Measurements from ENCODE around the gene SLITRK2.

Gene SLITRK2

DNA sequence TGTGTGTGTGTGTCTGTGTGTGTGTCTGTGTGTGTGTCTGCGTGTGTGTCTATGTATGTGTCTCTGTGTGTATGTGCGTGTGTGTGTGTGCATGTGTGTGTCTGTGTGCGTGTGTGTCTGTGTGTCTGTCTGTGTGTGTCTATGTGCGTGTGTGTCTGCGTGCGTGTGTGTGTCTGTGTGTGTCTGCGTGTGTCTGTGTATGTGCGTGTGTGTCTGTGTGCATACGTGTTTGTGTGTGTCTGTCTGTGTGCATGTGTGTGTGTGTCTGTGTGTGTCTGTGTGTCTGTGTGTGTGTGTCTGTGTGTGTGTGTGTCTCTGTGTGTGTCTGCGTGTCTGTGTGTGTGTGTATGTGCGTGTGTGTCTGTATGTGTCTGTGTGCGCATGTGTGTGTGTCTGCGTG is 35.6 kb downstream of the SLITRK2 start:
- no peak for DNase-seq

DNA sequence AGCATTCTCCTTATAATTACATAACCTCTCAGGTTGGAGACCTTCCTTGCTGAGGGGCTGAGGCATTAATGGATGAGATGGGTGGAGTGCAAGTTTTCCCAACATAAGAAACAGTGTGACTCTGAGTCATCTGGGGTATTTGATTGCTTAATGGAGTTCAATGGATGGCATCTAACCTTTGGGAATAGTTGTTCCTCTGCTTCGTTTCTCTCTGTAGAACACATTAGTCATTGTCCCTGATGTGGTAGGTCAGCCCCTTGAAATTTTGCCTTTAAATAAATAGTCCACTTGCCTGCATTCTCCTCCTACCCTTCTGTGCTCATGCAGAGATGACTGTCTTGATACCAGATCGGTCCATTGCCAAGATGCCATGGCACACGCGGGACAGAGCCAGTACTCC is 38.6 kb downstream of the SLITRK2 start:
- DNase-seq = no peak

DNA sequence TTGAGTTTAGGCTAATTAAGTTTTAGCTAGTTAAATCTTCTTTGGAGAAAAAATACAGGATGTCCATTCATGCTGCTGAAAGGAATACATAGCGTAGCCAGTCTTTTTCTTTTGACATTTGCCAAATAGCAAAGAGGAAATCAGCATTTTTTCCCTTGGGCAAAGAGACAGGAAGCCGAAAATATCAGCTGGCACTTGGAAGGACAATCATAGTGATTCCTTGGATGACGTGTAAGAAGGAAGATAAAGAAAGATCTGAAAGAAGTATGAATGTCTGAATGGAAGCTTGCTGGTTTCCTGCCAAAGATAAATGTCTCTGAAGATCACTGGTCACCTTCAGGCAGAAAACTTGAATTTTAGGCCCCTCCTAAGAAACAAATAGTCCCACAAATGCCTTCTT is 44.2 kb downstream of the SLITRK2 start:
- no peak for DNase-seq

DNA sequence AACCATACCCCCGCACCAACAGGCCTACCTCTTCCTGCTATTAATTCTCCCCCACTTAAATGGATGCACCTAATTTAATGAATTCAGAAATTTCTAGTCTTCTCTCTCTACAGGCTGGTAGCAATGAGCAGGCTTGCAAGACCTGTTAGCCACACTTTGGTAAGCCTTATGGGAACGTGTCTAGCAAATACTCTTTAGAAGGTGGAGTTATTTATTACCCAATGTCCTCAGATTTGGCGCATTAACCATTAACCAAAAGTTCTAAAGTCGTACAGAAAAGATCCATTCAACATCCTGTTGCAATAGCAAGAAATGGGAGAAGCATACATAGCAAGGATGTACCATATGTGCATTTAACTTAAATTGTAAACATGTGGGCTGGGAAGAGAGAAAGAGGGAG is 47.5 kb downstream of the SLITRK2 start:
- DNase-seq = no peak

Measured in fibroblast of skin of right biceps (primary cell).